NCI-H510A (cell line): ENCODE data around the gene FBXO22.
"Not testable (repeated sequence)": the region's sequence is repeated elsewhere in the genome, so short reads cannot be mapped to it uniquely, and the experiment has no call there.

Experiments used
- DNase-seq: peaks from one replicate; lab custom pipeline; 2025; lab: John Stamatoyannopoulos, UW

The FBXO22 gene

DNA sequence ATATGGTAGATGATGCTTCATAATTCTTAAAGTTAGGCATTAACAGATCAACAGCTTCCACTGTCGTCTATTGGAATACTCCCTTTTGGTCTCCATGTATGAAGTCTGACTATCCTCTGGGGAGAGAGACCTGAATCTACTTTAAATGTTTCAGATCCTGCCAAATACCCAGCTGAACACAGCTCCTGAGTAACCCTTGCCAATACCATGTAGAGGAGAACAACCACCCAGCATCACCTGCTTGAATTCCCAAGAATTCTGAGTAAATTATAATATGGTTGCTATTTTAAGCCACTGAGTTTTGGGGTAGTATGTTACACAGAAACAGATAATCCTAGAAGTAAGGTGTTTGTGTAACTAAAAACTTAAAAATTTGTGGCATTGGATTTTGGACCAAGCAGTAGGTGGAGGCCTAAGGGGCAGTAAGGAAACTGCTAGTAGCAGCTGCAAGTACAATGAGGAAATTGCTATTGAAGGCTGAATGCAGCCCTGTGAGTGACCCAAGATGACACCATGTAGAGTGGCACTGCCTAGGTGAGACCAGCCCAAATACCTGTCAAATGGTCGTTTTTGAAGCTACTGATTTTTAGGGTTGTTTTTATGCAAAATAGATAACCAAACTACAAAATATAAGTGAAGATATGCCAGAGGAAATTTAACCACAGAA is 77.6 kb downstream of the FBXO22 start:
- no peak for DNase-seq

DNA sequence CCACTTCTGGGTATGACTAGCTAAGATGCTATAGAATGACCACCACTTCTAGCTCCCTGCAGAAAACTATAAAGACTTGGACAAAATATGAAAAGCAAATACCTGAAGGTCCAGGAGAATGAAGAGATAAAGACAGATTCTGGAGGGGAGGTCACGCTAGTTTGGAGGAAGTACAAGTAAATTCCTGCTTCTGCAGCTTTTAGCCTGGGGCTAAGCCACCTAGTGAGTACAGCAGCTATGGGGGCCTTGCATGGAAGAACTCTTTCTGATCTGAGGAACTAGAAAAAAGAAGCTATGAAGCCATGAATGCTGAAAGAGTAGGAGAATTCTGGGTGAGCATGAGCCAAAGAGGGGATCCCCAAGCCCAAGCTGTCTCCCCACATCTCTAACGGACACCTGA is 78.8 kb downstream of the FBXO22 start:
- no peak for DNase-seq

DNA sequence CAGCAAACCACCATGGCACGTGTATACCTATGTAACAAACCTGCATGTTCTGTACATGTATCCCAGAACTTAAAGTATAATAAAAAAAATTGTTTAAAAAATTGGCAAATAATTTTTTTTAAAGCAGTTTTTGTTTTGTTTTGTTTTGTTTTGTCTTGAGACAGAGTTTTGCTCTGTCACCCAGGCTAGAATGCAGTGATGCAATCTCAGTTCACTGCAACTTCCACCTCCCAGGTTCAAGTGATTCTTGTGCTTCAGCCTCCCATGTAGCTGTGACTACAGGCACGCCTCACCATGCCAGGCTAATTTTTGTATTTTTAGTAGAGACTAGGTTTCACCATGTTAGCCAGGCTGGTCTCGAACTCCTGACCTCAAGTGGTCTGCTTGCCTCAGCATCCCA is 81.0 kb downstream of the FBXO22 start:
- DNase-seq, result not testable (repeated sequence)

DNA sequence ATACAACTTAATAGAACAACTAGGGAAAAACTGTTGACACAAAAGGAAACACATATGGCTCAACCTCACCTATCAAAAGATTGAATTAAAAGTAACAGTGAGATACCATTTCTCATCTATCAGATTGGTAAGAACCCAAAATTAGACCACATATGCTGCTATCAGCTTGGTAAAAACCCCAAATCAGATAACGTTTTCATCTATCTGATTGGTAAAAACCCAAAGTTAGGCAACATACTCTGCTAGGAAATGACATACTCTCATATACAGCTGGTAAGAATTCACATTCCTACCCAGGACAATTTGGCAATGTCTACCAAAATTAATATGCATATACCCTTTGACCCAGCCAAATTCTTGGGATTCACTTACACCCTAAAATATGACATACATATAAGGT is 82.3 kb downstream of the FBXO22 start:
- no peak for DNase-seq

DNA sequence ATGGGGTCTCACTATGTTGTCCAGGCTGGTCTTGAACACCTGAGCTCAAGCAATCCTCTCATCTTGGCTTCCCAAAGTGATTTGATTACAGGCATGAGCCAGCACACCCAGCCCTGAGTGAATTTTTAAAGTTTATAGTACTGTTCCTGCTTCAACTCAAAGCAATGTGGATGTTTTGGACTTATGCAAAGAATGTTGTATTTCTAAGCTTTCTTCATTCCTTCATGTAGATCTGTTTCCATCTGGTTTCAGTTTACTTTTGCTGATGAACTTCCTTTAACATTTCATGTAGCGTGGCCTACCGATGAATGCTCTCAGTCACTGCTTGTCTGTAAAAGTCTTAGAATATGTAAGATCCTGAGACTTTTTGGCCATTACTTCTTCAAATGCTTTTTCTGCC is 85.4 kb downstream of the FBXO22 start:
- DNase-seq, result no peak

DNA sequence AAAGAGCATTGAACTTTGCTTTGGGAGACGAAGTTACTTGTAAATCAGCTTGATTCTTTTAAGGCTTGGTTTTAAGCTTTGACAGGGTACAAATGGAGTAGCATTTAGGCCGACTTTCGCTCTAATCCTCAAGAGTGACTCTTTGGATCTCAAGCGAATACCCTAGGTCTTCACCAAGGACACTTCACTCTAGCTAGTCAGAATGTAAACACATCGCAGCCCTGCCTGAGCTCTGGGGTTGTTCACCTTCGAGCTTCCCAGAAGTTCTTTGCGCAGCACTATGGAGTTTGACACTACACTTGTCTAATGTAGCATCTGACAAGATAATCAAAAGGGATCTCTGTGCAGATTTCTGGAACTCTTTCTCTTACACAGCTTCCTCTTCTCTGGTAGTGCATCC is 86.2 kb downstream of the FBXO22 start:
- no peak for DNase-seq
